CD4-positive, alpha-beta memory T cell (primary cell): ENCODE data around the gene HASPIN. TPM values are rescaled to one million over a fixed set of nuclear protein-coding genes. Genes with fewer than 3 reads are reported as not detected.
A peak's percentile ranks its signal among the peaks of the same experiment; 100 is the strongest.

Source experiments
- CTCF ChIA-PET: fragments of 350-600 bp; sonication (Branson Sonifier 250); formaldehyde crosslinking; loops from one replicate; lab custom pipeline; 2021; ENCODE audit warnings: inconsistent platforms; ENCODE audit not compliant: partially characterized antibody; lab: Charles Lee
- POLR2A ChIA-PET: fragments of 350-600 bp; sonication (Branson Sonifier 250); formaldehyde crosslinking; loops from one replicate; lab custom pipeline; 2021; ENCODE audit not compliant: partially characterized antibody; lab: Charles Lee
- DNase-seq, 5 donors: peaks; one replicate each; pipeline versions ENCODE4 v3.0.0 to v3.0.0-alpha.2; 2020 to 2022; ENCODE audit warnings: mixed read lengths in 1 of 5
- H3K27ac ChIP-seq: one replicate; pipeline ENCODE4 v1.7.0; 2013; ENCODE audit warnings: low read depth, low read length
- H3K27me3 ChIP-seq: 2 replicates; pipeline ENCODE4 v1.7.0; 2013; ENCODE audit warnings: mild to moderate bottlenecking, low read length, moderate library complexity; ENCODE audit not compliant: insufficient read depth
- H3K36me3 ChIP-seq: 2 replicates; pipeline ENCODE4 v1.7.0; 2013; ENCODE audit warnings: mild to moderate bottlenecking, low read length, moderate library complexity; ENCODE audit not compliant: insufficient read depth
- H3K4me1 ChIP-seq: 2 replicates; pipeline ENCODE4 v1.7.0; 2013; ENCODE audit warnings: mild to moderate bottlenecking, low read length, moderate library complexity; ENCODE audit not compliant: insufficient read depth
- H3K4me3 ChIP-seq, 2 donors: one replicate each; pipeline ENCODE4 v1.7.0; 2013; ENCODE audit warnings: low read length in 2 of 2, mild to moderate bottlenecking in 1 of 2
- H3K9me3 ChIP-seq, 2 donors: one replicate each; pipeline ENCODE4 v1.7.0; 2013; ENCODE audit warnings: low read length in 2 of 2, control low read depth in 1 of 2; ENCODE audit not compliant: control insufficient read depth in 1 of 2
- H3K27ac Mint-ChIP-seq, 7 donors: one replicate each; pipeline ENCODE4 v1.8.0; 2020 to 2021; ENCODE audit warnings: mixed read lengths in 7 of 7, mild to moderate bottlenecking in 6 of 7, inconsistent platforms in 3 of 7, moderate library complexity in 3 of 7
- H3K27me3 Mint-ChIP-seq, 2 donors: one replicate each; pipeline ENCODE4 v1.8.0; 2020 to 2021; ENCODE audit warnings: mixed read lengths in 2 of 2
- H3K36me3 Mint-ChIP-seq, 2 donors: one replicate each; pipeline ENCODE4 v1.8.0; 2020 to 2021; ENCODE audit warnings: mixed read lengths in 2 of 2, inconsistent platforms in 1 of 2, mild to moderate bottlenecking in 1 of 2
- H3K4me1 Mint-ChIP-seq, 4 donors: one replicate each; pipeline ENCODE4 v1.8.0; 2020 to 2021; ENCODE audit warnings: mixed read lengths in 4 of 4, mild to moderate bottlenecking in 1 of 4
- H3K4me3 Mint-ChIP-seq, 8 donors: one replicate each; pipeline ENCODE4 v1.8.0; 2020 to 2021; ENCODE audit warnings: mixed read lengths in 8 of 8, mild to moderate bottlenecking in 7 of 8, moderate library complexity in 6 of 8, inconsistent platforms in 3 of 8
- H3K9me3 Mint-ChIP-seq, 8 donors: one replicate each; pipeline ENCODE4 v1.8.0; 2020 to 2021; ENCODE audit warnings: mixed read lengths in 8 of 8, mild to moderate bottlenecking in 5 of 8, inconsistent platforms in 3 of 8, moderate library complexity in 1 of 8
- intact Hi-C: fragments of 100-400 bp; cut with micrococcal nuclease; formaldehyde crosslinking; loops from one replicate; pipeline ENCODE4 v1.15.1; 2023
- polyA plus RNA-seq, 2 donors: library from polyadenylated mRNA; unstranded; fragments of 300-500 nt; fragmentation: Illumina TruSeq; gene quantifications; one replicate each; pipeline ENCODE4 v1.2.3, GENCODE V29; 2021
- total RNA-seq, 2 experiments: library from RNA; stranded (reverse); gene quantifications; one replicate each; pipeline ENCODE4 v1.2.3, GENCODE V29; 2021

Gene HASPIN
- total RNA-seq (under 1 TPM; 0.28 to 0.41 TPM), polyA plus RNA-seq (under 1 TPM in 1 of 2 donors, not detected in 1; 0.29 TPM)

- Histone ChIP-seq H3K27me3 (no peaks in the 10 kb centered on the region), H3K4me1 (peaks cover 36% of the 10 kb centered on the region), H3K4me3 (peak within 1 kb of the TSS; percentile 59 to 95), H3K9me3 (no peaks in the 10 kb centered on the region), H3K27ac (peak within 1 kb of the TSS; percentile 74), H3K36me3 (no peaks in the 10 kb centered on the region)
- H3K36me3 Mint-ChIP-seq, result peaks cover under 1 to 12% of the 10 kb centered on the region in 2 donors
- H3K4me3 Mint-ChIP-seq, result peak within 1 kb of the TSS; percentile 86 to 95 (median 94)
- no peaks in the 10 kb centered on the region for H3K27me3 Mint-ChIP-seq
- intact Hi-C loops, result loop anchor here (1.0 to 10.0 kb wide), 4 partner anchors 12 to 421 kb away; partner anchors contain the start of genes CYB5D2, P2RX5 and ZZEF1
- H3K27ac Mint-ChIP-seq, result peak within 1 kb of the TSS; percentile 75 to 95 (median 93)
- ChIA-PET POLR2A (interaction anchor here (0.6 to 3.1 kb wide), 11 partner anchors 12 to 417 kb away, joined by 3 to 39 read pairs (median 3); partner anchors contain the start of genes CAMKK1, EMC6, NCBP3 and P2RX5), CTCF (interaction anchor here (1.4 to 2.9 kb wide), 6 partner anchors 13 to 140 kb away, joined by 3 to 24 read pairs (median 8); no protein-coding TSS in a partner anchor)
- peak; percentile 88 to 92 (median 91) for DNase-seq
- H3K9me3 Mint-ChIP-seq, result peaks cover 0 to 2% (median 0%) of the 10 kb centered on the region in 8 donors
- H3K4me1 Mint-ChIP-seq, result peaks cover 15 to 44% (median 28%) of the 10 kb centered on the region in 4 donors
Observed at GRCh38 chr17:3723556-3724377, at the start of gene HASPIN. Gene HASPIN (plus strand): TSS chr17:3723903. CDS start chr17:3723936, 33 bp downstream.

- H3K9me3 Mint-ChIP-seq, result no peaks in the 10 kb centered on the region
- no peaks in the 10 kb centered on the region for H3K9me3 ChIP-seq
- H3K27me3 Mint-ChIP-seq, result no peaks in the 10 kb centered on the region
- ChIA-PET POLR2A (no interaction called here), CTCF (no interaction called here)
- peaks cover 16% of the 10 kb centered on the region for H3K36me3 ChIP-seq
- H3K4me3 Mint-ChIP-seq, result no peak overlapping the region
- peaks cover 0 to 11% (median 6%) of the 10 kb centered on the region in 4 donors for H3K4me1 Mint-ChIP-seq
- H3K27me3 ChIP-seq, result no peaks in the 10 kb centered on the region
- no peak for DNase-seq
- H3K4me3 ChIP-seq, result no peak overlapping the region
- H3K36me3 Mint-ChIP-seq, result peaks cover 0 to 15% of the 10 kb centered on the region in 2 donors
- H3K27ac ChIP-seq, result no peak overlapping the region
- H3K27ac Mint-ChIP-seq, result no peak overlapping the region
- intact Hi-C loops, result no loop called here
- no peaks in the 10 kb centered on the region for H3K4me1 ChIP-seq
Observed at GRCh38 chr17:3675886-3676285, 47.8 kb upstream of the HASPIN start.

- Mint-ChIP-seq H3K27me3 (no peaks in the 10 kb centered on the region), H3K27ac (peak overlapping the region in 1 of 7 donors; percentile 57), H3K4me3 (no peak overlapping the region), H3K36me3 (peaks cover 0 to 13% of the 10 kb centered on the region in 2 donors), H3K9me3 (no peaks in the 10 kb centered on the region), H3K4me1 (peaks cover 5 to 23% (median 6%) of the 10 kb centered on the region in 4 donors)
- ChIA-PET POLR2A (interaction anchor here (1.2 to 1.6 kb wide), 2 partner anchors 9 to 17 kb away, joined by 3 read pairs; partner anchors contain the start of genes EMC6 and P2RX5), CTCF (interaction anchor here (1.6 kb wide), 1 partner anchor 149 kb away, joined by 4 read pairs; no protein-coding TSS in a partner anchor)
- Histone ChIP-seq H3K27me3 (no peaks in the 10 kb centered on the region), H3K9me3 (no peaks in the 10 kb centered on the region), H3K4me3 (no peak overlapping the region), H3K36me3 (peaks cover 16% of the 10 kb centered on the region), H3K27ac (no peak overlapping the region), H3K4me1 (peaks cover 8% of the 10 kb centered on the region)
- DNase-seq, result no peak
- intact Hi-C loops, result no loop called here
Observed at GRCh38 chr17:3678095-3678820, 45.4 kb upstream of the HASPIN start.

- Mint-ChIP-seq H3K27ac (no peak overlapping the region), H3K4me3 (no peak overlapping the region), H3K9me3 (no peaks in the 10 kb centered on the region), H3K36me3 (peaks cover 0 to 13% of the 10 kb centered on the region in 2 donors), H3K4me1 (peaks cover 6 to 25% (median 7%) of the 10 kb centered on the region in 4 donors), H3K27me3 (no peaks in the 10 kb centered on the region)
- peaks cover 9% of the 10 kb centered on the region for H3K4me1 ChIP-seq
- no peak overlapping the region for H3K4me3 ChIP-seq
- POLR2A ChIA-PET, result interaction anchor here (1.6 kb wide), 1 partner anchor 32 kb away, joined by 4 read pairs; no protein-coding TSS in a partner anchor
- intact Hi-C loops, result no loop called here
- H3K27ac ChIP-seq, result no peak overlapping the region
- DNase-seq, result no peak
- H3K36me3 ChIP-seq, result peaks cover 16% of the 10 kb centered on the region
- H3K27me3 ChIP-seq, result no peaks in the 10 kb centered on the region
- CTCF ChIA-PET, result interaction anchor here (0.8 to 1.2 kb wide), 2 partner anchors 18 to 59 kb away, joined by 3 read pairs; no protein-coding TSS in a partner anchor
- no peaks in the 10 kb centered on the region for H3K9me3 ChIP-seq
Observed at GRCh38 chr17:3678821-3679530, 44.7 kb upstream of the HASPIN start.

GRCh38 chr17:3679531-3680126 is 44.1 kb upstream of the HASPIN start:
- DNase-seq, result no peak
- peaks cover 9% of the 10 kb centered on the region for H3K4me1 ChIP-seq
- peaks cover 16% of the 10 kb centered on the region for H3K36me3 ChIP-seq
- H3K4me3 ChIP-seq, result no peak overlapping the region
- no peaks in the 10 kb centered on the region for H3K9me3 Mint-ChIP-seq
- peaks cover 6 to 25% (median 7%) of the 10 kb centered on the region in 4 donors for H3K4me1 Mint-ChIP-seq
- intact Hi-C loops, result loop anchor here (5.0 kb wide), 1 partner anchor 168 kb away; the partner anchor contains the start of gene NCBP3
- no peaks in the 10 kb centered on the region for H3K27me3 Mint-ChIP-seq
- H3K4me3 Mint-ChIP-seq, result no peak overlapping the region
- H3K27me3 ChIP-seq, result no peaks in the 10 kb centered on the region
- no peaks in the 10 kb centered on the region for H3K9me3 ChIP-seq
- H3K27ac Mint-ChIP-seq, result peak overlapping the region in 3 of 7 donors; percentile 36 to 50 (median 41)
- ChIA-PET CTCF (interaction anchor here (0.8 to 1.2 kb wide), 2 partner anchors 19 to 58 kb away, joined by 3 read pairs; no protein-coding TSS in a partner anchor), POLR2A (interaction anchor here (1.6 kb wide), 1 partner anchor 31 kb away, joined by 4 read pairs; no protein-coding TSS in a partner anchor)
- H3K36me3 Mint-ChIP-seq, result peaks cover 0 to 13% of the 10 kb centered on the region in 2 donors
- no peak overlapping the region for H3K27ac ChIP-seq

GRCh38 chr17:3681057-3681456 is 42.6 kb upstream of the HASPIN start:
- CTCF ChIA-PET, result interaction anchor here (3.3 kb wide), 1 partner anchor 146 kb away, joined by 36 read pairs; no protein-coding TSS in a partner anchor
- Histone ChIP-seq H3K9me3 (no peaks in the 10 kb centered on the region), H3K27ac (no peak overlapping the region), H3K27me3 (no peaks in the 10 kb centered on the region), H3K4me3 (no peak overlapping the region), H3K36me3 (peaks cover 15% of the 10 kb centered on the region), H3K4me1 (peaks cover 9% of the 10 kb centered on the region)
- no peak overlapping the region for H3K27ac Mint-ChIP-seq
- POLR2A ChIA-PET, result interaction anchor here (1.6 kb wide), 1 partner anchor 30 kb away, joined by 4 read pairs; no protein-coding TSS in a partner anchor
- no peak overlapping the region for H3K4me3 Mint-ChIP-seq
- intact Hi-C loops, result loop anchor here (5.0 kb wide), 1 partner anchor 166 kb away; the partner anchor contains the start of gene NCBP3
- no peaks in the 10 kb centered on the region for H3K9me3 Mint-ChIP-seq
- no peak for DNase-seq
- H3K36me3 Mint-ChIP-seq, result peaks cover 0 to 11% of the 10 kb centered on the region in 2 donors
- no peaks in the 10 kb centered on the region for H3K27me3 Mint-ChIP-seq
- peaks cover 6 to 25% (median 7%) of the 10 kb centered on the region in 4 donors for H3K4me1 Mint-ChIP-seq
